Stimulated activated naive CD8-positive, alpha-beta T cell treated with anti-CD3 and anti-CD28 coated beads, Interleukin-15, Interleukin-2, amounts not matched to agents 100 ng/mL and 50 ng/mL, for 24 hours (primary cell): ENCODE data around the gene C1orf141.

Source experiments
- H3K27ac Mint-ChIP-seq: one replicate; pipeline ENCODE4 v1.8.0; 2021; ENCODE audit warnings: mild to moderate bottlenecking, mixed read lengths
- H3K27me3 Mint-ChIP-seq: one replicate; pipeline ENCODE4 v1.8.0; 2021; ENCODE audit warnings: mixed read lengths
- H3K36me3 Mint-ChIP-seq: one replicate; pipeline ENCODE4 v1.8.0; 2021; ENCODE audit warnings: low read depth, mixed read lengths
- H3K4me1 Mint-ChIP-seq: one replicate; pipeline ENCODE4 v1.8.0; 2021; ENCODE audit warnings: low read depth, mixed read lengths
- H3K4me3 Mint-ChIP-seq: one replicate; pipeline ENCODE4 v1.8.0; 2021; ENCODE audit warnings: mild to moderate bottlenecking, mixed read lengths
- H3K9me3 Mint-ChIP-seq: one replicate; pipeline ENCODE4 v1.8.0; 2021; ENCODE audit warnings: mixed read lengths

C1orf141 gene

DNA sequence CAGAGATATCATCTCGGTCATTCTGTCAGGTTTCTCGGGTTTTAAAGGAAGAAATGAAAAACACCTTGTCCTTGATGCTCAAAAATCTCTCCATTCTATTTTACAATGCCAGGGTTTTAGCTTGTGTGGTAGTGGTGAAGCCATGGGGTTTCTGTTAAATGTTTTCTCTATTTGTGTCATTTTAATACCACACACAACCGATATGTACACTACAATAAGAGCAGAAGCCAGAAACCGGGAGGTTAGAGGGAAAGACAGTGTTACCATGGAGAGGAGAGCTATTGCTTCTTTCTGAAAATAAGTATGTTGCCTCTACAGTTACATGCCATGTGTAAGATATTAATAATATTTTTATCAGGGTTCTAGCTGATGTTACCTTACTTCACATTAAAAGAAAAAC, 83.6 kb downstream of the C1orf141 start:
- Mint-ChIP-seq H3K9me3 (no peaks in the 10 kb centered on the region), H3K27me3 (no peaks in the 10 kb centered on the region), H3K36me3 (peaks cover 34% of the 10 kb centered on the region), H3K4me1 (peaks cover 32% of the 10 kb centered on the region), H3K27ac (no peak overlapping the region), H3K4me3 (peak overlapping the region; percentile 47)

DNA sequence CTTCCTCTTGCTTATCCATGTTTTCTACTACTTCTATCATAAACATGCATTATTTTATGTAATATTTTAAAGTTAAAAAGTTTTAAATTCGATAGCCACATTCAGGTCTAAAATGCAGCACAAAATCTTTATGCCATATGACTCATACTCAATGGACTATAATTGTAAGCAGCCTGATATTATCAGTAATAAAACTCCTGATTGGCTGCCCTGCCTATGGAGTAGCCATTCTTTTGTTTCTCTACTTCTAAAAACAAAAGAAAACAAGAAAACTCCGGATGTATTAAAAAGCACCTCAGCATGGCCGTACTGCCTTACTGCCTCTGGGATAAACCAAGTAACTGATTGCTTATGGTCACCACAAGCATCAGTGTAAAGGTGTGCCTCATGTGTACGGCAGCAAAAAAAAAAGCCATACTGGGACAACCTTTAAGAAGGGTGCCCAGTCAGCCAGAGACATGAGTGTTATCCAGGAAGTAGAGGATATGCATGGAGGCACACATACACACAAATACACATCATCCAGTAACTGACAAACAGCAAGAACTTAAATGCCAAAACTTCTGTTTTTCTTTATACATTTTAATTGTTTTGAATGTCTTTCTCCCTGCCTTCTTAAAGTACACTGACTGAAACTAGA, 90.0 kb downstream of the C1orf141 start:
- H3K36me3 Mint-ChIP-seq = peaks cover 71% of the 10 kb centered on the region
- no peak overlapping the region for H3K27ac Mint-ChIP-seq
- no peaks in the 10 kb centered on the region for H3K9me3 Mint-ChIP-seq
- H3K4me3 Mint-ChIP-seq = no peak overlapping the region
- peaks cover 7% of the 10 kb centered on the region for H3K4me1 Mint-ChIP-seq
- no peaks in the 10 kb centered on the region for H3K27me3 Mint-ChIP-seq

DNA sequence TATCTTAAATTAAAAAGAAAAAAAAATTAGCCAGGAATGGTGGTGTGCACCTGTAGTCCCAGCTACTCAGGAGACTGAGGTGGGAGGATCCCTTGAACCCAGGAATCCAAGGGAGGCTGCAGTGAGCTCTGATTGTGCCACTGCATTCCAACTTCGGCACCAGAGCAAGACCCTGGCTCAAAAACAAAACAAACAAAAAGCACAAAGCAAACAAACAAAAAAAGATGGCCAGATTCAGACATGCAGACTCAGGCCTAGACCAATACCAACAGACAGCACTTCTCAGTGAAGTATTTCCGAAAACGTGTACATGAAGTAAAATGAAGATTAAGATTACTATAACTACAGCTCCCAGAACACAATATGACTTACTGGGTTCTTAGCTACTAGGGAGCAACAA, 91.4 kb downstream of the C1orf141 start:
- Mint-ChIP-seq H3K36me3 (peaks cover 74% of the 10 kb centered on the region), H3K27me3 (no peaks in the 10 kb centered on the region), H3K4me1 (peaks cover 7% of the 10 kb centered on the region), H3K4me3 (no peak overlapping the region), H3K27ac (no peak overlapping the region), H3K9me3 (no peaks in the 10 kb centered on the region)
